HUES48 (cell line): ENCODE measurements around the gene CCDC60.

Experiments used
- H3K27ac ChIP-seq: one replicate; pipeline ENCODE4 v1.7.0; 2013; ENCODE audit warnings: low read depth, low read length, inconsistent platforms
- H3K27me3 ChIP-seq: 2 replicates; pipeline ENCODE4 v1.6.1; 2013; ENCODE audit warnings: mild to moderate bottlenecking, low read length; ENCODE audit not compliant: control insufficient read depth, insufficient read depth
- H3K36me3 ChIP-seq: 2 replicates; pipeline ENCODE4 v1.6.1; 2013; ENCODE audit warnings: low read length; ENCODE audit not compliant: control insufficient read depth, insufficient read depth
- H3K4me1 ChIP-seq: 2 replicates; pipeline ENCODE4 v1.6.1; 2013; ENCODE audit warnings: mild to moderate bottlenecking, low read length; ENCODE audit not compliant: control insufficient read depth, insufficient read depth
- H3K4me3 ChIP-seq: 2 replicates; pipeline ENCODE4 v1.5.1; 2013; ENCODE audit warnings: mild to moderate bottlenecking, low read depth, low read length
- H3K9ac ChIP-seq: 2 replicates; pipeline ENCODE4 v1.6.1; 2013; ENCODE audit warnings: mild to moderate bottlenecking, low read depth, low read length, moderate library complexity
- H3K9me3 ChIP-seq: 2 replicates; pipeline ENCODE4 v1.6.1; 2013; ENCODE audit warnings: low read length; ENCODE audit not compliant: control insufficient read depth, insufficient read depth

CCDC60 gene

DNA sequence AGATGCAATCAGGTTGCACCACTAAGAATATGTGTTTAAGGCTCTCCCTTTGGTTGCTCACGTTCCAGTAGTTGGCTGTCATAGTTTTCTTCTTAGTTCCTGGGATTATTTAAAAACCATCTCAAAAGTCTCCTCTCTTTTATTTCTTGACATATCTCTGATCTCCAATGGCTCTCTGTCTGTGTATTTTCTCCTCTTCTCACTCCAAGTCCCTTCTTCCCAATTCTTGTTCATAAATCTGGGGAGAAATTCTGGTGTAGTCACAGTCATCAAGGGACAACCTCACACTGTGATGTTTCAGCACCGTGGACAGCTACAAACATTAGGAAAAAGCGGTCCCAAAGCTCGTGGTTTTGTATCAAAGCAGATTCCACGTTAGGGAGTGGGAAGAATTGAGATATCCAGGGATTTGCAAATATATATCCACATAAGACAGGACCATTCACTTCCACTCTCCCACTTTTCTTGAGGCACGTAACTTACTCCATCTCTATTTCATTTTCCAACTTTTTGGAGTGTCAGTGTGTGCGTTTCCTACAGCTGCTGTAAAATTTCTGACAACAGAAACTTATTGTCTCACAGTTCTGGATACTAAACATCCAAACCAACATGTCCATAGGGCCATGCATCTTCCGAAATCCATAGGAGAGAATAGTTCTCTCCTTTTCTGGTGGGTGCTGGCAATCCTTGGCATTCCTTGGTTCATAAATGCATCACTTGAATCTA lies 178.4 kb downstream of the CCDC60 start:
- H3K36me3 ChIP-seq: no peaks in the 10 kb centered on the region
- H3K27ac ChIP-seq: no peak overlapping the region
- H3K4me1 ChIP-seq: 0 out of 2 replicates have a peak, but pooled peaks cover 9% of the 10 kb centered on the region
- H3K4me3 ChIP-seq: no peak overlapping the region
- no peak overlapping the region for H3K9ac ChIP-seq
- H3K27me3 ChIP-seq: no peaks in the 10 kb centered on the region
- no peaks in the 10 kb centered on the region for H3K9me3 ChIP-seq

DNA sequence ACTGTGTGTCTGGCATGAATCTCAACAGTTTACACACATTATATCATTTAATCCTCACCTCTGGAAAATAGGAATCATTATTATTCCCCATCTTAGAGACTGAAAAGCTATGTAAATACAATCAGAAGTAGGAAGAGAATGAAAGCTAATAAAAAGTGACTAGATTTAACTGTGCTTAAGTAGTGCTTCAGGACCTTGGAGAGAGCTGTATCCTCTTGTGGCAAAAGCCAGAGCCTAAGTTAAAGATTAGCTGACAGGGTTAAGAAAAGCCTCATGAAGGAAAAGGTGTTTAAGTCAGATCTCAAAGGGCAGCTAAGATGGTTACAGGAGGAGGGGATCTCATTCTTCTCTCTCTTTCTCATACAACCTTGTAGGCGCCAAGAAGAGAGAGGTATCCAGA lies 193.7 kb downstream of the CCDC60 start:
- Histone ChIP-seq H3K36me3 (no peaks in the 10 kb centered on the region), H3K9ac (no peak overlapping the region), H3K9me3 (no peaks in the 10 kb centered on the region), H3K4me1 (no peaks in the 10 kb centered on the region), H3K27ac (no peak overlapping the region), H3K27me3 (no peaks in the 10 kb centered on the region), H3K4me3 (no peak overlapping the region)

DNA sequence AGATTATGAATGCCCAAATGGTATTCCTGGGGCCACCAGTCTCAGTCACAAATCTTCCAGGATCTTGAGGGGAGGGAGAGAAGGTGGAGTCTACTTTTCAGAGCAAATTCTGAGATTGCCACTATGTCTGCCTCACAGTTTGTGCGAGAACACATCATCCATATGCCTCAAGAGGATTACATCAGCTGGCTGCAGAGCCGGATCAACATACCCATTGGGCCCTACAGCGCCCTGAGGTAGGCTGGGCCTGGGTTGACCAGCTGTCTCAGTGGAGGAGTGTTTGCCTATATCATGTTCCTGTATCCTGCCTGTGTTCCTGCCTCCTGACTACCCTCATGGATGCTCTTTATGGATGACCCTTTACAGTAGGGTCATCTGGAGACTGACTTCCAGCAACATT lies 205.9 kb downstream of the CCDC60 start:
- Histone ChIP-seq H3K9me3 (no peaks in the 10 kb centered on the region), H3K36me3 (no peaks in the 10 kb centered on the region), H3K9ac (no peak overlapping the region), H3K27me3 (no peaks in the 10 kb centered on the region), H3K4me1 (no peaks in the 10 kb centered on the region), H3K4me3 (no peak overlapping the region), H3K27ac (no peak overlapping the region)

DNA sequence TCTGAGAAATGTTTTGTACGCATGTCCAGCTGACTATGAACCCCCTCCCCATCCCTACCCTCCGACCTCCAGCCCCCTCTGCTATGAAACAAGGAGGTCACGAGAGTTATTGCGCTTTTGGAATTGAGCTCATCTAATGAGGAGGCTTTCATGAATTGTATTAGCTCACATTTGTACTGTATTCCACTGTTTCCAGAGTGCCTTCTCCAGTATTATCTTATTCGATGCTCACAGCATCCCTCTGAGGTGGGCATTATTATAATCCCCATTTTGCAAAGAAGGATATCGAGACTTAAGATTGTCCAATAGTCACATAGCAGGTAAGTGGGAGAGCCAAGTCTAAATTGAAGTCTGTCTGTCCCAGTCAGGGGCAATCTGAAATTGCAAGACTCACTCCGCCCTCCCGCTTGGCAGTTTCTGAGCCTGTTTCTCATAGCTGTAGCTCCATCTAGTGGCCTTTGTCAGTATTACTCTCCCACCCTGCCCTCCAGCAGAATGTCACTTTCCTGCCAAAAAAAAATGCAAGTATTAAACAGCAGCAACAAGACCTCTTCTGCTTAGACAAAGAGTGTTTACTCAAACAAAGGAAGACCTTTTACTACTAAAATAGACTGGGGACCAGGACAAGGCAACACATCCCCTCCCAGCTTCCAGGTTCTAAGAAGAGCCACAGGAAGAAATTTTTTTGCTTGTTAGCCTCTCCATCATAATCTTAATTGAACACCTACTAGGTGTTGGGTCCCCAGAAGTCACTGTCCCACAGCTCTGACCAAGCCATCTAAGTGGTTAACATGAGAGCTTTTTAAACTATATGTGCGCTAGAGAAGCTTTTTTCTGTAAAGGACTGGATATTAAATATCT lies 210.5 kb downstream of the CCDC60 start:
- Histone ChIP-seq H3K4me1 (no peaks in the 10 kb centered on the region), H3K4me3 (no peak overlapping the region), H3K27me3 (no peaks in the 10 kb centered on the region), H3K9ac (no peak overlapping the region), H3K27ac (no peak overlapping the region), H3K9me3 (no peaks in the 10 kb centered on the region), H3K36me3 (no peaks in the 10 kb centered on the region)

DNA sequence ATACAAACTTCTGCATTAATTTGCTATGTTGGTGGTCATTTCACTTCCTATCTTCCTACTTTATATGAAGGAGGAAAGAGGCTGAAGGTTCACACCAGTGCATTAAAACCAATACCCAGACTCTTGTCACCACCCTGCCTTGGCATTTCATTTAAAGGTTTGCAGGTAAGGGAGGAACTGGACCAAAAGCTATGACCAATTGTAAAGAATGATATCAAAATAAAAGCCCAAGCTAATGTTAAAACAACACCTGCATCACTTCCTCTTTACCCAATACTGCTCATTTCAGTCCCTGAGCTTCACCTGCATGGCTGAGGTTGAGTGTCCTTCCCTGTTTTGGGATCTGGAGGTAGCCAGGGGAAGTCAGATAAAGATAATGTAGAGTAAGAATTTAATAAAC lies 211.8 kb downstream of the CCDC60 start:
- H3K9ac ChIP-seq: no peak overlapping the region
- no peaks in the 10 kb centered on the region for H3K36me3 ChIP-seq
- no peaks in the 10 kb centered on the region for H3K9me3 ChIP-seq
- H3K4me1 ChIP-seq: no peaks in the 10 kb centered on the region
- H3K27ac ChIP-seq: no peak overlapping the region
- no peaks in the 10 kb centered on the region for H3K27me3 ChIP-seq
- no peak overlapping the region for H3K4me3 ChIP-seq

DNA sequence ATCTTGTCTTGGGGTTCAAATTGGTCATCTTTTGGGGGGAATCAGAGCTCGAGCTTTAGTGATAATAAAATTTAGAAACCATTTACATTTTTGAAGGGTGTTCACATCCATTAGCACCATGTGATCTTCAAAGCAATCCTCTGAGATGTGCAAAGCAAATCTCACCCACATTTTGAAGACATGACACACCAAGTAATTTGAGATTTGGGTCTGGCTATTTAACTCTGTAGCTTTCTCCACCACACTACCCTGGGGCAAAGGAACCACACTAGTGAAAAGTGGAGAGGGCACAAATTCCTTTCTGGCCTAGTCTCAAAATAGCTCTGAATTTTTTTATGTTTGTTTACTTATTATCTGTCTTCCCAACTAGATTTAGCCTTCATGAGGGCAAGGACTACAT lies 212.5 kb downstream of the CCDC60 start:
- H3K9ac ChIP-seq: no peak overlapping the region
- H3K4me3 ChIP-seq: no peak overlapping the region
- H3K4me1 ChIP-seq: no peaks in the 10 kb centered on the region
- no peak overlapping the region for H3K27ac ChIP-seq
- H3K36me3 ChIP-seq: no peaks in the 10 kb centered on the region
- H3K9me3 ChIP-seq: no peaks in the 10 kb centered on the region
- H3K27me3 ChIP-seq: no peaks in the 10 kb centered on the region

DNA sequence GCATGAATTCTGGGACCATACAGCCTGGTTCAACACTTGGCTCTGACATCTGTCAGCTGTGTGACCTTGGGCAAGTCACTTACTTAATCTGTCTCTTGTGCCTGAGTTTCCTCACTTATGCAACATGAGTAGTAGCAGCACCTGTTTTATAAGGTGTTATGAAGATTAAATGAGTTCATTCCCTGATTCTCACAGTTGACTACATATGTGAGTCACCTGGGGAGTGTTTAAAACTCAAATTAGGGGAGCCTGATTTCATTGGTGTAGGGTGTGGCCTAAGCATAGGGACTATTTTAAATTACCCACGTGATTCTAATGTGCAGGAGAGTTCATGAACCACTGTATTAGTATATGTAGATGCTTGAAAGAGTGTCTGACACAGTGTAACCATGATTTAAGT lies 222.3 kb downstream of the CCDC60 start:
- Histone ChIP-seq H3K4me1 (no peaks in the 10 kb centered on the region), H3K36me3 (no peaks in the 10 kb centered on the region), H3K9me3 (no peaks in the 10 kb centered on the region), H3K4me3 (no peak overlapping the region), H3K27me3 (no peaks in the 10 kb centered on the region; the same call in 1 of the 2 replicates), H3K27ac (no peak overlapping the region), H3K9ac (no peak overlapping the region)

DNA sequence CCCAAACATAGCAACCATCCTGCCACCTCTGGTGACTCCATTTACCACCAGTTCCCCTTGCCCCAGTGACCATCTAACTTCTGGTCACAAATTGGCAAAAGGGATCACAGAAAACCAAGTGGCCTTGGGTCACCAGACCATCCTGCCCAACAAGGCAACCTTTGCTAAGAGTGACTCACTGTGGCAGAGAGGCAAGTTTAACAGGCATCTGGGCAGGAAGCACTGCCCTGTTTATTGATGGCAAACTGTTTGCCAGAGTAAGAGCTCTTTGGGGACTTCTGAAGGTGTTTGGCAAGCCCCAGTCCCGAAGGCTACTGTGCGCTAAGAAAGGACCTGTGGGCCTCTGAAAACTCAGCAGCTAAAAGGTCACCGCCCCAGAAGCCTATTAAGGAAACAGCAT lies 230.9 kb downstream of the CCDC60 start:
- no peaks in the 10 kb centered on the region for H3K36me3 ChIP-seq

DNA sequence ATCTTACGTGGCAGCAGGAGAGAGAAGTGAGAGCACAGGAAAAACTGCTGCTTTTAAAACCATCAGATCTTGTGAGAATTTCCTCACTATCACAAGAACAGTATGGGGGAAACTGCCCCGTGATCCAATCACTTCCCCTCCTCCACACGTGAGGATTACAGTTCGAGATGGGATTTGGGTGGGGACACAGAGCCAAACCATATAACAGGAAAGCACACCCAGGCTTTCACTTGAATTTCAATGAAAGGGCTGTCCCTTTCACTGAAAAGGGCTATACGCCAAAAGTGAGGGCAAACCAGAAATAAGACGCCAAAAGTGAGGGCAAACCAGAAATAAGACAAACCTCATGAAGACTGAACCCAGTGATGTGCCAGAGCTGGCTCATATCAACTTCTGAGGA lies 236.2 kb downstream of the CCDC60 start:
- no peak overlapping the region for H3K4me3 ChIP-seq
- H3K27me3 ChIP-seq: no peaks in the 10 kb centered on the region
- H3K4me1 ChIP-seq: no peaks in the 10 kb centered on the region
- no peak overlapping the region for H3K9ac ChIP-seq
- no peak overlapping the region for H3K27ac ChIP-seq
- H3K9me3 ChIP-seq: no peaks in the 10 kb centered on the region
- H3K36me3 ChIP-seq: no peaks in the 10 kb centered on the region

More for the DNA sequence above, 230.9 kb downstream of the CCDC60 start:
- Histone ChIP-seq H3K9me3 (no peaks in the 10 kb centered on the region), H3K9ac (no peak overlapping the region), H3K4me3 (no peak overlapping the region), H3K27ac (no peak overlapping the region), H3K27me3 (no peaks in the 10 kb centered on the region), H3K4me1 (no peaks in the 10 kb centered on the region)

DNA sequence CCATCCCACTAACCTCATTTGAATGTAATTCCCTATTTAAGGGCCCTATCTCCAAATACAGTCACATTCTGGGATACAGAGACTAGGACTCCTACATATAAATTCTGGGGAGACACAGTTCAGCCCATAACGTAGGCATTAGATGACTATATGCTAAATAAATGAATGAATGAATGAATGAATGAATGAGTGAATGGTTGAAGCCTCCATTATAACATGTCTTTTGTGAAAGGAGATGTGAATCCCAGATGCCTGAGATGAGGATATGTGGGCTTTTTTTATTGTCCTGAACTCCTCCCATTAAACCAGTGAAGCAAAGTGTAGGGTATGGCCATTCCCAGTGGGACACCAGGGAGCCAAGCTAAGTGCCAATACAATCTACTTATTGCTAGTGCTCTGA lies 238.6 kb downstream of the CCDC60 start:
- H3K36me3 ChIP-seq: no peaks in the 10 kb centered on the region
- H3K27me3 ChIP-seq: no peaks in the 10 kb centered on the region
- no peak overlapping the region for H3K27ac ChIP-seq
- H3K4me3 ChIP-seq: no peak overlapping the region
- H3K9me3 ChIP-seq: no peaks in the 10 kb centered on the region
- no peak overlapping the region for H3K9ac ChIP-seq
- no peaks in the 10 kb centered on the region for H3K4me1 ChIP-seq

DNA sequence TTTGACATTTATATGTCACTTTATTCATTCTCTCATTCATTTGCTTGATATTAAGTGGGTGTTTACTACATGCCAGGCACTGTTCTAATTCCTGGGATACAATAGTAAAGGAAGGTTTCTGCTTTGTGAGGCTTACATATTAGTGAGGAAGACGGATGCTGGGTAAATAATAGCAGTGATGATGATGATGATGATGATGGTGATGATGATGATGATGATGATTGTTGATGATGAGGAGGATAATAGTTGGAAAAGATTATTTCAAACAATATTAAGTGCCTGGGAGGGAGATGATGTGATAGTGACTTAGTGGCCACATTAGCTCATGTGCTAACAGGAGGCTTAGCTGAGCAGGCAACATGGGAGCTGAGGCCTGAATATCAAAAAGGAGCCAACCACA lies 239.7 kb downstream of the CCDC60 start:
- no peak overlapping the region for H3K4me3 ChIP-seq
- no peak overlapping the region for H3K27ac ChIP-seq
- no peaks in the 10 kb centered on the region for H3K4me1 ChIP-seq
- no peaks in the 10 kb centered on the region for H3K9me3 ChIP-seq
- no peaks in the 10 kb centered on the region for H3K36me3 ChIP-seq
- no peak overlapping the region for H3K9ac ChIP-seq
- no peaks in the 10 kb centered on the region for H3K27me3 ChIP-seq
